Measurements from ENCODE around the gene WEE1.
"Not testable (repeated sequence)": the region's sequence is repeated elsewhere in the genome, so short reads cannot be mapped to it uniquely, and the experiment has no call there.

WEE1 gene

DNA sequence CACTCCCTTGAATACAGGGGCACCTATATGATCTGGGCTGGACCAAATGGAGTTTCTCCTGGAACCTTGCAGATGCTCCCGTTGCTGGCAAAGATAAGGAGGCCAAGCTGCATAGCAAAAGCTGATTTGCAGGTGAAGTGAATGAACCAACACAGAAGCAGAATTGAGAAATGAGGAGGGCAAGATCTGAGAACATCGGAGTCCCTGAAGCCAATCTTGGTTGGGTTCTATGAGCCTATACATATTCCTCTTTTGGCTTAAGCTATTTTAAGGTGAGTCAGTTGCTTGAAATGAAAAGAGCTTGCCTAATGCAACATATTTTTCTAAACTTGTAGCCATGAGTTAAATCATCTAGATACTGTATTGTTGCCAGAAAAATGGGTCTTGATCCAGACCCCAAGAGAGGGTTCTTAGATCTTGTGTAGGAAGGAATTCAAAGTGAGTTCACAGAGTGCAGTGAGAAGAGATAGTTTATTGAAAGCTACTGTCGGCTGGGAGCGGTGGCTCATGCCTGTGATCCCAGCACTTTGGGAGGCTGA is 23.5 kb downstream of the WEE1 start:
- in situ Hi-C loops (cut with MboI; ENCODE audit: low pct_unique_long_range_greater_than_20kb, low sequenced_read_pairs, unreplicated experiment): no loop called here
- DNase-seq (ENCODE audit: low spot score): no peak
- TF ChIP-seq, protein P1, sequence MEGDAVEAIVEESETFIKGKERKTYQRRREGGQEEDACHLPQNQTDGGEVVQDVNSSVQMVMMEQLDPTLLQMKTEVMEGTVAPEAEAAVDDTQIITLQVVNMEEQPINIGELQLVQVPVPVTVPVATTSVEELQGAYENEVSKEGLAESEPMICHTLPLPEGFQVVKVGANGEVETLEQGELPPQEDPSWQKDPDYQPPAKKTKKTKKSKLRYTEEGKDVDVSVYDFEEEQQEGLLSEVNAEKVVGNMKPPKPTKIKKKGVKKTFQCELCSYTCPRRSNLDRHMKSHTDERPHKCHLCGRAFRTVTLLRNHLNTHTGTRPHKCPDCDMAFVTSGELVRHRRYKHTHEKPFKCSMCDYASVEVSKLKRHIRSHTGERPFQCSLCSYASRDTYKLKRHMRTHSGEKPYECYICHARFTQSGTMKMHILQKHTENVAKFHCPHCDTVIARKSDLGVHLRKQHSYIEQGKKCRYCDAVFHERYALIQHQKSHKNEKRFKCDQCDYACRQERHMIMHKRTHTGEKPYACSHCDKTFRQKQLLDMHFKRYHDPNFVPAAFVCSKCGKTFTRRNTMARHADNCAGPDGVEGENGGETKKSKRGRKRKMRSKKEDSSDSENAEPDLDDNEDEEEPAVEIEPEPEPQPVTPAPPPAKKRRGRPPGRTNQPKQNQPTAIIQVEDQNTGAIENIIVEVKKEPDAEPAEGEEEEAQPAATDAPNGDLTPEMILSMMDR (IDR thresholded peaks at IDR 0.05; ENCODE audit: extremely low read depth, insufficient read depth, missing control alignments): no peak

DNA sequence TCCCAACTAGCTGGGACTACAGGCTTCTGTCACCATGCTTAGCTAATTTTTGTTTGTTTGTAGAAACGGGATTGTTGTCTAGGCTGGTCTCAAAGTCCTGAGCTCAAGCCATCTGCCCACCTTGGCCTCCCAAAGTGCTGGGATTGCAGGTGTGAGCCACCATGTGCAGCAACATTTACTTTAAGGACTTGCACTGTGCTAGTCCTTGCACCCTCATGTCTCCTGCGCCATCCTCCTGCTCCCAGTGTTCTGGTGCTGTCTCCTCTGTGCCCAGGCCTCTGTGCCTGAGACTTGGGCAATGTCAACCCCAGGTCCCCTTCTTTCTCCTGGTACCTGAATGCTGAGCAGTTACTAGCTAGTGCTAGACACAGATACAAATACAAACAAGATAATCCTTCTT is 26.7 kb downstream of the WEE1 start:
- TF ChIP-seq, protein P1 (IDR thresholded peaks at IDR 0.05; ENCODE audit: extremely low read depth, insufficient read depth, missing control alignments): no peak
- no peak for DNase-seq (ENCODE audit: low spot score)

DNA sequence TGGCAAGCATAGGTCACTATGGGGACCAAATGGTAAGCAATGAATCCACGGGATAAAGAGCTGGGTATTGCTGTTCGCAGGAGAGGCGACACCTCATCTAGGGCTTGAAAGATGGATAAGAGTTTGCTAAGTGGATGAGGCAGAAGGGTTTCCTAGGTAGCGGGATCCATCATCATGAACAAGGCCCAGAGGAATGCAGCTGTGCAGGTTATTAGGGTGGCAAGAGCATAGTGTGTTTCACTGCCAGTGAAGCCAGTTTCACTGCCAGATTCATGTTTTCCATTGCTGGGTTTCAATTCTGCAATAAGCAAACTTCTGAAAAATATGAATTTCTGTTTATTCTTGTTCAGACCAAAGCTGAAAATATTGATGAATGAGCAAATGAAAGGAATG is 27.2 kb downstream of the WEE1 start:
- TF ChIP-seq, protein P1 (IDR thresholded peaks at IDR 0.05; ENCODE audit: extremely low read depth, insufficient read depth, missing control alignments): no peak
- in situ Hi-C loops (cut with MboI; ENCODE audit: low pct_unique_long_range_greater_than_20kb, low sequenced_read_pairs, unreplicated experiment): no loop called here
- DNase-seq (ENCODE audit: low spot score): no peak

More for the DNA sequence above, 26.7 kb downstream of the WEE1 start:
- in situ Hi-C loops (cut with MboI; ENCODE audit: low pct_unique_long_range_greater_than_20kb, low sequenced_read_pairs, unreplicated experiment): no loop called here

DNA sequence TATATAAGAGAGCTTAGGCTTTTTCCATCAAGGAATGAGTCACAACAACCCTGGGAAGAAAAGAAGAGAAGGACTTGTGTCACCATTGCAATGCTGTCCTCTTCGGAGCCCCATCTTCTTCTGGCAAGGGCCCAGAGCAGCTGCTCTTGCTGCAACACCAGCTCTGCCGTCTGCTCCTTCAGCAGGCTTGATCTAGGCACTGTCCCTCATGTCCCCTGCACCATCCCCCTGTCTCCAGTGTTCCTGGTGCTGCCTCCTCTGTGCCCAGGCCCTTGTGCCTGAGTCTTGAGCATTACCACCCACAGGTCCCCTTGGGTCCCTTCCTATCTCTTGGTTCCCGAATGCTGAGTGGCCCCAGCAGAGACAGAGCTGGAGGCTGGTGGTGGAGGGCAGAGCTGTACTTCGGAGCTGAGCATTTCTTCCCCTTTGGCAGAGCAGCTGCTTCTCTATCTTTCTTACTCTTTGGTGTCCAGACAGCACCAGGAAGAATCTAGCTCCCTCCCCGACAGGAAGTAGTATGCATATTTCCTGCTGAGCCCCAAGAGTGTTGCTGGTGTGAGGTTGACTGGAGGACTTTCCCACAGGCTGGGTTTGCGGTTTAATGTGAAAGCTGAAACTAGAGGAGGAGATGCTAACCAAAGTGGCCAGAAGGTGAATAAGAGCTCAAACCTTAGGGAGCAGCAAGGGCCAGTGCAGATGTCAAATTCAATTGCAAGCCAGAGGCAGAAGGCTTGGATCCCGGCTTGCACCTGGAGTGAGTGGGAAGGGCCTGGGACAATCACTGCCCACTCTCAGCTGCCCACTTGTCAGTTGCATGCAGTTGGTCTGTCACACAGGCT is 27.8 kb downstream of the WEE1 start:
- in situ Hi-C loops (cut with MboI; ENCODE audit: low pct_unique_long_range_greater_than_20kb, low sequenced_read_pairs, unreplicated experiment): no loop called here
- peak; percentile 56 for DNase-seq (ENCODE audit: low spot score)
- TF ChIP-seq, protein P1 (IDR thresholded peaks at IDR 0.05; ENCODE audit: extremely low read depth, insufficient read depth, missing control alignments): no peak

DNA sequence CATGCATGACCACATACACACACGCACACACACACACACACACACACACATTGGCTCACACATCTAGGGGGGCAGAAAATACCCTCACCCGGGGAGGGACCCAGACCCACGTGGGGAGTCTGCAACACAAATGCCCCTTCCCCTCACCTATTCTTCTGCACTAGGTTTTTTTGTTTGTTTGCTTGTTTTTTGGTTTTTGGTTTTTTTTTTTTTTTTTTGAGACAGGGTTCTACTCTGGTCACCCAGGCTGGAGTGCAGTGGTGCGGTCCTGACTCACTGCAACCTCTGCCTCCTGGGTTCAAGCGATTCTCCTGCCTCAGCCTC is 28.4 kb downstream of the WEE1 start:
- TF ChIP-seq, protein P1 (IDR thresholded peaks at IDR 0.05; ENCODE audit: extremely low read depth, insufficient read depth, missing control alignments): no peak
- in situ Hi-C loops (cut with MboI; ENCODE audit: low pct_unique_long_range_greater_than_20kb, low sequenced_read_pairs, unreplicated experiment): no loop called here
- DNase-seq (ENCODE audit: low spot score): no peak

DNA sequence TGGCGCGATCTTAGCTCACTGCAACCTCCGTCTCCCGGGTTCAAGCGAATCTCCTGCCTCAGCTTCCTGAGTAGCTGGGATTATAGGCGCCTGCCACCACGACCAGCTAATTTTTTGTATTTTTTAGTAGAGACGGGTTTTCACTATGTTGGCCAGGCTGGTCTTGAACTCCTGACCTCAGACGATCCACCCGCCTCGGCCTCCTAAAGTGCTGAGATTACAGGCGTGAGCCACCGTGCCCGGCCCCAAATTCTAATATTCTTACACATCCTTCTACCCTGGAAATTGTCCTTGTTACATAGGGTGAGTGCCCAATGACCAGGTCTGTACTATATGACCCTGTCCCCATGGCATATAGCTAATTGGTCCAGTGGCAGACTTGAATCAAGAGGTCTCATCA is 29.7 kb downstream of the WEE1 start:
- DNase-seq (ENCODE audit: low spot score); in situ Hi-C loops (cut with MboI; ENCODE audit: low pct_unique_long_range_greater_than_20kb, low sequenced_read_pairs, unreplicated experiment): not testable (repeated sequence)

DNA sequence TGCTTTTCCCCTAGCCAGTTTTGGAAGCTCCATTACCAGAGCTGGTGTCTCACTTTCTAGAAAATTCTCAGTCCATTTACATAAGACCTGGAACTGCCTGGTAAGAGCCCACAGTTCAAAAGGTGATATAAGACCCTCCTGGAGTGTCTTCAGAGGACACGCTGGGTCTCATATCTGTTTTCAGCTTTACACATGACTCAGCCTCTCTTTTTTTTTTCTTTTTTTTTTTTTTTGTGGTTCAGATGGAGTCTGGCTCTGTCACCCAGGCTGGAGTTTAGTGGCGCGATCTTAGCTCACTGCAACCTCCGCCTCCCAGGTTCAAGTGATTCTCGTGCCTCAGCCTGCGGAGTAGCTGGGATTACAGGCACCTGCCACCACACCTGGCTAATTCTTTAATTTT is 30.7 kb downstream of the WEE1 start:
- TF ChIP-seq, protein P1 (IDR thresholded peaks at IDR 0.05; ENCODE audit: extremely low read depth, insufficient read depth, missing control alignments): no peak
- in situ Hi-C loops (cut with MboI; ENCODE audit: low pct_unique_long_range_greater_than_20kb, low sequenced_read_pairs, unreplicated experiment): no loop called here
- DNase-seq (ENCODE audit: low spot score): no peak
